MM.1S (cell line): ENCODE data around the gene NNT.

Experiments
- DNase-seq: peaks from one replicate; pipeline ENCODE4 v3.0.0-alpha.2; 2015
- H2AFZ ChIP-seq: fragments of 300-600 bp; sonication (generic); 2 replicates; pipeline ENCODE4 v1.6.0; 2016; ENCODE audit warnings: antibody characterized with exemption, low read length
- H3F3A ChIP-seq: fragments of 300-600 bp; sonication (generic); 2 replicates; pipeline ENCODE4 v1.6.1; 2016; ENCODE audit warnings: mild to moderate bottlenecking, antibody characterized with exemption, low read length, moderate library complexity, mixed read lengths; ENCODE audit not compliant: insufficient read depth
- H3K27ac ChIP-seq: fragments of 300-600 bp; sonication (generic); 2 replicates; pipeline ENCODE4 v1.5.1; 2016; ENCODE audit warnings: mild to moderate bottlenecking, low read length
- H3K27me3 ChIP-seq: fragments of 300-600 bp; sonication (generic); replicated peaks from 2 replicates; pipeline ENCODE4 v1.6.0; 2016; ENCODE audit warnings: low read length; ENCODE audit not compliant: insufficient read depth
- H3K36me3 ChIP-seq: fragments of 300-600 bp; sonication (generic); replicated peaks from 2 replicates; pipeline ENCODE4 v1.6.1; 2016; ENCODE audit warnings: mild to moderate bottlenecking, low read length, mixed read lengths; ENCODE audit not compliant: insufficient read depth
- H3K4me1 ChIP-seq: fragments of 300-600 bp; sonication (generic); 2 replicates; pipeline ENCODE4 v1.6.1; 2016; ENCODE audit warnings: low read length, mixed read lengths
- H3K4me2 ChIP-seq: fragments of 300-600 bp; sonication (generic); 2 replicates; pipeline ENCODE4 v1.6.0; 2016; ENCODE audit warnings: low read depth, low read length
- H3K4me3 ChIP-seq: fragments of 300-600 bp; sonication (generic); 2 replicates; pipeline ENCODE4 v1.5.1; 2016; ENCODE audit warnings: low read length, mixed read lengths
- H3K79me2 ChIP-seq: fragments of 300-600 bp; sonication (generic); 2 replicates; pipeline ENCODE4 v1.6.1; 2016; ENCODE audit warnings: mixed run types, low read length, mixed read lengths
- H3K9ac ChIP-seq: fragments of 300-600 bp; sonication (generic); 2 replicates; pipeline ENCODE4 v1.6.1; 2016; ENCODE audit warnings: low read length, mixed read lengths
- H3K9me2 ChIP-seq: fragments of 300-600 bp; sonication (generic); replicated peaks from 2 replicates; pipeline ENCODE4 v1.6.1; 2016; ENCODE audit warnings: mild to moderate bottlenecking, low read length, mixed read lengths; ENCODE audit not compliant: insufficient read depth
- H3K9me3 ChIP-seq: fragments of 300-600 bp; sonication (generic); replicated peaks from 2 replicates; pipeline ENCODE4 v1.6.1; 2016; ENCODE audit warnings: mild to moderate bottlenecking, low read length, mixed read lengths; ENCODE audit not compliant: insufficient read depth
- H4K20me1 ChIP-seq: fragments of 300-600 bp; sonication (generic); 2 replicates; pipeline ENCODE4 v1.6.1; 2016; ENCODE audit warnings: mild to moderate bottlenecking, low read length, moderate library complexity, mixed read lengths; ENCODE audit not compliant: insufficient read depth
- EZH2 ChIP-seq: fragments of 300-600 bp; sonication (generic); optimal IDR thresholded peaks from 2 replicates; pipeline ENCODE3; 2017; ENCODE audit warnings: low read depth, mild to moderate bottlenecking, antibody characterized with exemption, low read length, mixed read lengths
- EZH2phosphoT487 ChIP-seq: fragments of 300-600 bp; sonication (generic); IDR thresholded peaks from 2 replicates; pipeline ENCODE4 v1.6.1; 2018; ENCODE audit warnings: antibody characterized with exemption, low read length
- TF ChIP-seq, protein P1 (sequence below): fragments of 300-600 bp; sonication (generic); IDR thresholded peaks from 2 replicates; pipeline ENCODE4 v1.5.1; 2016; ENCODE audit warnings: antibody characterized with exemption, low read length, mixed read lengths

NNT gene

GRCh38 chr5:43603344-43604217, 601 bp downstream of the NNT start:
- H3K9ac ChIP-seq: peak overlapping the region; percentile 94
- peaks cover 23% of the 10 kb centered on the region for H3K4me1 ChIP-seq
- DNase-seq: peak; percentile 93
- H3K9me2 ChIP-seq: no peaks in the 10 kb centered on the region
- no peaks in the 10 kb centered on the region for H3K9me3 ChIP-seq
- no peaks in the 10 kb centered on the region for H4K20me1 ChIP-seq
- peaks cover 25% of the 10 kb centered on the region for H3F3A ChIP-seq
- peak overlapping the region; percentile 88 for H3K4me3 ChIP-seq
- peak overlapping the region; percentile 91 for H3K4me2 ChIP-seq
- TF ChIP-seq EZH2phosphoT487 (no peak), EZH2 (no peak)
- TF ChIP-seq, protein P1, sequence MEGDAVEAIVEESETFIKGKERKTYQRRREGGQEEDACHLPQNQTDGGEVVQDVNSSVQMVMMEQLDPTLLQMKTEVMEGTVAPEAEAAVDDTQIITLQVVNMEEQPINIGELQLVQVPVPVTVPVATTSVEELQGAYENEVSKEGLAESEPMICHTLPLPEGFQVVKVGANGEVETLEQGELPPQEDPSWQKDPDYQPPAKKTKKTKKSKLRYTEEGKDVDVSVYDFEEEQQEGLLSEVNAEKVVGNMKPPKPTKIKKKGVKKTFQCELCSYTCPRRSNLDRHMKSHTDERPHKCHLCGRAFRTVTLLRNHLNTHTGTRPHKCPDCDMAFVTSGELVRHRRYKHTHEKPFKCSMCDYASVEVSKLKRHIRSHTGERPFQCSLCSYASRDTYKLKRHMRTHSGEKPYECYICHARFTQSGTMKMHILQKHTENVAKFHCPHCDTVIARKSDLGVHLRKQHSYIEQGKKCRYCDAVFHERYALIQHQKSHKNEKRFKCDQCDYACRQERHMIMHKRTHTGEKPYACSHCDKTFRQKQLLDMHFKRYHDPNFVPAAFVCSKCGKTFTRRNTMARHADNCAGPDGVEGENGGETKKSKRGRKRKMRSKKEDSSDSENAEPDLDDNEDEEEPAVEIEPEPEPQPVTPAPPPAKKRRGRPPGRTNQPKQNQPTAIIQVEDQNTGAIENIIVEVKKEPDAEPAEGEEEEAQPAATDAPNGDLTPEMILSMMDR: no peak
- peak overlapping the region; percentile 75 for H2AFZ ChIP-seq
- peaks cover 4% of the 10 kb centered on the region; the same call in 1 of the 2 replicates for H3K36me3 ChIP-seq
- no peaks in the 10 kb centered on the region for H3K27me3 ChIP-seq
- peaks cover 93% of the 10 kb centered on the region for H3K79me2 ChIP-seq
- peak overlapping the region; percentile 97 for H3K27ac ChIP-seq

DNA sequence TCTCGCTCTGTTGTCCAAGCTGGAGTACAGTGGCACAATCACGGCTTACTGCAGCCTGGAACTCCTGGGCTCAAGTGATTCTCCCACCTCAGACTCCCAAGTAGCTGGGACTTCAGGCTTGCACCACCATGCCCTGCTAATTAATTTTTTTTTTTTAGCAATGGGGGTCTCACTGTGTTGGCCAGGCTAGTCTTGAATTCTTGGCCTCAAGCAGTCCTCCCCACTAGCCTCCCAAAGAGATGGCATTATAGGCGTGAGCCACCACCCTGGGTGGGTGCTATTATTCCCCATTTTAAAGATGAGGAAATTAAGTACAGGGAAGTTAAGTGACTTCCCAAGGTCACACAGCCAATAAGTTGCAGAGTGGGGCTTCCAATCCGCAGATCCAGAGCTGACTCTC, 1.7 kb downstream of the NNT start:
- H3K4me1 ChIP-seq: peaks cover 20% of the 10 kb centered on the region
- peak overlapping the region; percentile 94; the same call in 1 of the 2 replicates for H3K9ac ChIP-seq
- H3K9me3 ChIP-seq: no peaks in the 10 kb centered on the region
- H3K79me2 ChIP-seq: peaks cover 95% of the 10 kb centered on the region
- H3F3A ChIP-seq: peaks cover 25% of the 10 kb centered on the region
- H2AFZ ChIP-seq: no peak overlapping the region
- peak overlapping the region; percentile 88; the same call in 1 of the 2 replicates for H3K4me3 ChIP-seq
- H4K20me1 ChIP-seq: no peaks in the 10 kb centered on the region
- H3K9me2 ChIP-seq: no peaks in the 10 kb centered on the region
- no peak for TF ChIP-seq EZH2phosphoT487
- TF ChIP-seq, protein P1: no peak
- no peak for TF ChIP-seq EZH2
- H3K27ac ChIP-seq: peak overlapping the region; percentile 97; the same call in 1 of the 2 replicates
- no peaks in the 10 kb centered on the region for H3K27me3 ChIP-seq
- no peak for DNase-seq
- H3K4me2 ChIP-seq: peak overlapping the region; percentile 91; the same call in 1 of the 2 replicates
- H3K36me3 ChIP-seq: peaks cover 13% of the 10 kb centered on the region; the same call in 1 of the 2 replicates

- no peak overlapping the region for H3K4me2 ChIP-seq
- no peak for DNase-seq
- peaks cover 13% of the 10 kb centered on the region; the same call in 1 of the 2 replicates for H3K36me3 ChIP-seq
- peaks cover 9% of the 10 kb centered on the region for H3K4me1 ChIP-seq
- H3K27ac ChIP-seq: no peak overlapping the region
- peaks cover 95% of the 10 kb centered on the region for H3K79me2 ChIP-seq
- no peaks in the 10 kb centered on the region for H3K27me3 ChIP-seq
- no peaks in the 10 kb centered on the region for H3K9me2 ChIP-seq
- no peaks in the 10 kb centered on the region for H3K9me3 ChIP-seq
- TF ChIP-seq EZH2 (no peak), EZH2phosphoT487 (no peak)
- TF ChIP-seq, protein P1: no peak
- peaks cover 24% of the 10 kb centered on the region for H3F3A ChIP-seq
- H4K20me1 ChIP-seq: no peaks in the 10 kb centered on the region
- no peak overlapping the region for H3K9ac ChIP-seq
- no peak overlapping the region for H2AFZ ChIP-seq
- no peak overlapping the region for H3K4me3 ChIP-seq
Measured at GRCh38 chr5:43606351-43606750, 3.4 kb downstream of the NNT start.
